Hematopoietic multipotent progenitor cell treated with erythropoietin and hydrocortisone succinate and interleukin-3 and kit ligand, for 8 days (in vitro differentiated cells): ENCODE measurements around the gene NRM.
"Not testable (repeated sequence)": the region's sequence is repeated elsewhere in the genome, so short reads cannot be mapped to it uniquely, and the experiment has no call there.

Experiments
- DNase-seq: peaks from one replicate; pipeline ENCODE4 v3.0.0-alpha.2; 2015

The NRM gene

GRCh38 chr6:30664994-30665767 lies 25.6 kb downstream of the NRM start:
- no peak for DNase-seq

- not testable (repeated sequence) for DNase-seq
Observed at GRCh38 chr6:30657922-30658321, 32.9 kb downstream of the NRM start.

GRCh38 chr6:30657454-30657853 lies 33.3 kb downstream of the NRM start:
- no peak for DNase-seq

GRCh38 chr6:30656513-30656912 lies 34.3 kb downstream of the NRM start:
- DNase-seq, result no peak

- DNase-seq, result no peak
Observed at GRCh38 chr6:30655743-30656094, 35.1 kb downstream of the NRM start.

GRCh38 chr6:30654798-30655742 lies 35.7 kb downstream of the NRM start:
- DNase-seq, result no peak

- no peak for DNase-seq
Observed at GRCh38 chr6:30651143-30651542, 39.6 kb downstream of the NRM start.

- peak; percentile 75 for DNase-seq
Observed at GRCh38 chr6:30647242-30648116, 43.3 kb downstream of the NRM start.

- peak; percentile 94 for DNase-seq
Observed at GRCh38 chr6:30646450-30647241, 44.1 kb downstream of the NRM start, which contains the start of gene C6orf136. C6orf136 (plus strand) TSS chr6:30647133; CDS start chr6:30647232, 99 bp downstream.

- no peak for DNase-seq
Observed at GRCh38 chr6:30645989-30646388, 44.8 kb downstream of the NRM start.

GRCh38 chr6:30644769-30645168 lies 46.0 kb downstream of the NRM start:
- no peak for DNase-seq

- DNase-seq, result no peak
Observed at GRCh38 chr6:30643656-30644055, 47.1 kb downstream of the NRM start.

GRCh38 chr6:30641048-30641447 lies 49.7 kb downstream of the NRM start:
- DNase-seq, result no peak

- peak; percentile 46 for DNase-seq
Observed at GRCh38 chr6:30640481-30640880, 50.3 kb downstream of the NRM start.
